OCI-LY3 (cell line): ENCODE measurements around the gene EHMT1.

Experiments used
- H2AFZ ChIP-seq: fragments of 200-600, 300-600 bp; shearing (Covaris generic); 2 replicates; pipeline ENCODE4 v1.6.0; 2014; ENCODE audit warnings: antibody characterized with exemption, low read depth, low read length
- H3K27ac ChIP-seq: fragments of 200-600, 300-600 bp; sonication (generic); 2 replicates; pipeline ENCODE4 v1.5.1; 2014; ENCODE audit warnings: mild to moderate bottlenecking, low read length, moderate library complexity, mixed read lengths
- H3K27me3 ChIP-seq: fragments of 200-600, 300-600 bp; sonication (generic); 2 replicates; pipeline ENCODE4 v1.6.1; 2014; ENCODE audit warnings: low read depth, low read length, mixed read lengths
- H3K36me3 ChIP-seq: fragments of 200-600, 300-600 bp; sonication (generic); replicated peaks from 2 replicates; pipeline ENCODE3; 2014; ENCODE audit warnings: low read depth, low read length, mixed read lengths
- H3K4me1 ChIP-seq: fragments of 300-600, 200-600 bp; sonication (generic); 2 replicates; pipeline ENCODE4 v1.6.1; 2014; ENCODE audit warnings: low read length, mixed read lengths
- H3K4me2 ChIP-seq: fragments of 200-600, 300-600 bp; sonication (generic); 2 replicates; pipeline ENCODE4 v1.6.1; 2014; ENCODE audit warnings: low read length, mixed read lengths
- H3K4me3 ChIP-seq: fragments of 300-600, 200-600 bp; sonication (generic); 2 replicates; pipeline ENCODE4 v1.5.1; 2014; ENCODE audit warnings: antibody characterized with exemption, mild to moderate bottlenecking, low read length, moderate library complexity
- H3K79me2 ChIP-seq: fragments of 300-600, 200-600 bp; shearing (Covaris generic); 2 replicates; pipeline ENCODE4 v1.6.1; 2014; ENCODE audit warnings: mild to moderate bottlenecking, low read length, mixed read lengths
- H3K9ac ChIP-seq: fragments of 300-600, 200-600 bp; shearing (Covaris generic); 2 replicates; pipeline ENCODE4 v1.6.0; 2014; ENCODE audit warnings: mild to moderate bottlenecking, low read length, moderate library complexity
- H3K9me3 ChIP-seq: fragments of 200-600, 300-600 bp; shearing (Covaris generic); 2 replicates; pipeline ENCODE4 v1.6.1; 2014; ENCODE audit warnings: low read length, mixed read lengths; ENCODE audit not compliant: insufficient read depth
- H4K20me1 ChIP-seq: fragments of 200-600, 300-600 bp; sonication (generic); 2 replicates; pipeline ENCODE4 v1.6.1; 2016; ENCODE audit warnings: low read length, mixed read lengths; ENCODE audit not compliant: insufficient read depth
- EZH2phosphoT487 ChIP-seq: fragments of 200-600 bp; shearing (Covaris generic); IDR thresholded peaks from 2 replicates; pipeline ENCODE4 v1.6.1; 2018; ENCODE audit warnings: antibody characterized with exemption, mixed run types, low read depth
- TF ChIP-seq, protein P1 (sequence below): fragments of 200-600, 300-600 bp; sonication (generic); IDR thresholded peaks from 2 replicates; pipeline ENCODE4 v1.5.1; 2014; ENCODE audit warnings: antibody characterized with exemption, low read length, low read depth

Gene EHMT1

DNA sequence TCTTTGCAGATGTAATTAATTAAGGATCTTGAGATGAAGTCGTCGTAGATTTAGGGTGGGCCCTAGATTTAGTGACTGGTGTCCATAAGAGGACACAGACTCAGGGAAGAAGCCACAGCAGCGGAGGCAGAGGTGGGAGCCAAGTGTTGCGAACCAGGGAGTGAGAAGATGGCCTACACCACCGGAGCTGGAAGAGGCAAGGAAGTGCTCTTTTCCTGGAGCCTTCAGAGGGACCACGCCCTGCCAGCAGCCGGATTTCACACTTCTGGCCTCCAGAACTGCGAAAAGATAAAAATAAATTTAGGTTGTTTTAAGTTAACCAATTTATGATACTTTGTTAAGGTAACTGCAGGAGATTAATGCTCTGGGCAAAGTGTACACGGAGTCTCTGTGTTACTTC lies 30.7 kb downstream of the EHMT1 start:
- TF ChIP-seq EZH2phosphoT487 = no peak
- TF ChIP-seq, protein P1, sequence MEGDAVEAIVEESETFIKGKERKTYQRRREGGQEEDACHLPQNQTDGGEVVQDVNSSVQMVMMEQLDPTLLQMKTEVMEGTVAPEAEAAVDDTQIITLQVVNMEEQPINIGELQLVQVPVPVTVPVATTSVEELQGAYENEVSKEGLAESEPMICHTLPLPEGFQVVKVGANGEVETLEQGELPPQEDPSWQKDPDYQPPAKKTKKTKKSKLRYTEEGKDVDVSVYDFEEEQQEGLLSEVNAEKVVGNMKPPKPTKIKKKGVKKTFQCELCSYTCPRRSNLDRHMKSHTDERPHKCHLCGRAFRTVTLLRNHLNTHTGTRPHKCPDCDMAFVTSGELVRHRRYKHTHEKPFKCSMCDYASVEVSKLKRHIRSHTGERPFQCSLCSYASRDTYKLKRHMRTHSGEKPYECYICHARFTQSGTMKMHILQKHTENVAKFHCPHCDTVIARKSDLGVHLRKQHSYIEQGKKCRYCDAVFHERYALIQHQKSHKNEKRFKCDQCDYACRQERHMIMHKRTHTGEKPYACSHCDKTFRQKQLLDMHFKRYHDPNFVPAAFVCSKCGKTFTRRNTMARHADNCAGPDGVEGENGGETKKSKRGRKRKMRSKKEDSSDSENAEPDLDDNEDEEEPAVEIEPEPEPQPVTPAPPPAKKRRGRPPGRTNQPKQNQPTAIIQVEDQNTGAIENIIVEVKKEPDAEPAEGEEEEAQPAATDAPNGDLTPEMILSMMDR = no peak
- Histone ChIP-seq H2AFZ (no peak overlapping the region), H3K27me3 (no peaks in the 10 kb centered on the region), H3K9me3 (no peaks in the 10 kb centered on the region), H3K4me1 (peaks cover 5% of the 10 kb centered on the region; the same call in 1 of the 2 replicates), H3K9ac (no peak overlapping the region), H3K79me2 (peaks cover 84% of the 10 kb centered on the region), H3K36me3 (peaks cover 27% of the 10 kb centered on the region), H4K20me1 (peaks cover 22% of the 10 kb centered on the region), H3K27ac (no peak overlapping the region), H3K4me3 (no peak overlapping the region), H3K4me2 (no peak overlapping the region)

DNA sequence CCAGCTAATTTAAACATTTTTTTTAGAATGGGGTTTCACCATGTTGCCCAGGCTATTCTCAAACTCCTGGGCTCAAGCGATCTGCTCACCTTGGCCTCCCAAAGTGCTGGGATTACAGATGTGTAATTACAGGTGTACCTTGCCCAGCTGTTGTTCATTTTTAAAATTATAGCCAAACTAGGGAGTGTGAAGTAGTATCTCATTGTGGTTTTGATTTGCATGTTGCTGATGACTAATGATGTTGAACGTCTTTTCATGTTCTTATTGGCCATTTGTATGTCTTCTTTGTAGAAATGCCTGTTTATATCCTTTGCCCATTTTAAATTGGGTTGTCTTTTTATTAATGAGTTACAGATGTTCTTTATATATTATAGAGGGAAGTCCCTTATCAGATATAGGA lies 31.5 kb downstream of the EHMT1 start:
- no peaks in the 10 kb centered on the region for H3K27me3 ChIP-seq
- H3K27ac ChIP-seq = no peak overlapping the region
- H4K20me1 ChIP-seq = peaks cover 19% of the 10 kb centered on the region
- TF ChIP-seq EZH2phosphoT487 = no peak
- TF ChIP-seq, protein P1 = no peak
- H3K4me1 ChIP-seq = peaks cover 5% of the 10 kb centered on the region; the same call in 1 of the 2 replicates
- no peak overlapping the region for H2AFZ ChIP-seq
- no peak overlapping the region for H3K4me2 ChIP-seq
- no peak overlapping the region for H3K4me3 ChIP-seq
- H3K9ac ChIP-seq = no peak overlapping the region
- no peaks in the 10 kb centered on the region for H3K9me3 ChIP-seq
- peaks cover 26% of the 10 kb centered on the region for H3K36me3 ChIP-seq
- peaks cover 83% of the 10 kb centered on the region for H3K79me2 ChIP-seq

DNA sequence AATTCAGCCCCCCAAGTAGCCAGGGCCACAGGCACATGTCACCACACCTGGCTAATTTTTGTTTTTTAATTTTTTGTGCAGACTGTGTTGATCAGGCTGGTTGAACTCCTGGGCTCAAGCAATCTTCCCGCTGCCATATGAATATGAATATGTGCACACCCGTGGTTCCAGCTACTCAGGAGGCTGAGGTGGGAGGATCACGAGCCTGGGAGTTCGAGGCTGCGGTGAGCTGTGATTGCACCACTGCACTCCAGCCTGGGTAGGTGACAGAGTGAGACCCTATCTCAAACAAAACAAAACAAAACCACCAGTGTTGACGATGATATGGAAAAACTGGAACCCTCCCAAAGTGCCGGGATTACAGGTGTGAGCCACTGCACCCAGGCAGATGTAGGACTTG lies 32.0 kb downstream of the EHMT1 start:
- Histone ChIP-seq H3K4me3 (no peak overlapping the region), H3K36me3 (peaks cover 23% of the 10 kb centered on the region), H3K79me2 (peaks cover 83% of the 10 kb centered on the region), H2AFZ (no peak overlapping the region), H3K4me1 (peaks cover 5% of the 10 kb centered on the region; the same call in 1 of the 2 replicates), H3K27me3 (no peaks in the 10 kb centered on the region), H4K20me1 (peaks cover 13% of the 10 kb centered on the region), H3K9ac (no peak overlapping the region), H3K9me3 (no peaks in the 10 kb centered on the region), H3K4me2 (no peak overlapping the region), H3K27ac (no peak overlapping the region)
- no peak for TF ChIP-seq EZH2phosphoT487
- TF ChIP-seq, protein P1 = no peak

DNA sequence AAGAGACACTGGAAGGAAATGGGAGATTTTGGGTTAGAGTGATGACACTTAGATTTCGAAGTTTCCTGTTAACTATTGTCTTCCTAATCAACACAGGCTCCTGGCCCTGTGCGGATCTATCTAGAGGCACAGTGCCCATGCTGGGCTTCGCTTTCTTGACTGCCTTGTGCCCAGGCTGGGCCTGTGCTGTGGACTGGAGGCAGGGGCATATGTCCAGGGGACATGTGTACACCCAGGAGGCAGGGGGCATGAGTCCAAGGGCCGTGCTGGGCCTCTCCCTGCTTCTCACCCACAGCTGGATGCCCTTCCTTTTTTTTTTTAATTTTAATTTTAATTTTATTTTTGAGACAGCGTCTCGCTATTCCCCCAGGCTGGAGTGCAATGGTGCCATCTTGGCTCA lies 37.6 kb downstream of the EHMT1 start:
- Histone ChIP-seq H3K4me3 (no peak overlapping the region), H3K9me3 (no peaks in the 10 kb centered on the region), H4K20me1 (peaks cover 13% of the 10 kb centered on the region; the same call in 1 of the 2 replicates), H2AFZ (no peak overlapping the region), H3K36me3 (peaks cover 9% of the 10 kb centered on the region), H3K27ac (no peak overlapping the region), H3K27me3 (no peaks in the 10 kb centered on the region), H3K4me1 (no peaks in the 10 kb centered on the region), H3K9ac (no peak overlapping the region), H3K79me2 (peaks cover 81% of the 10 kb centered on the region), H3K4me2 (no peak overlapping the region)
- TF ChIP-seq, protein P1 = no peak
- no peak for TF ChIP-seq EZH2phosphoT487
